CD14-positive monocyte (primary cell): ENCODE results near the gene CNOT8. TPM values are rescaled to one million over a fixed set of nuclear protein-coding genes. Genes with fewer than 3 reads are reported as not detected.

Experiments used
- DNase-seq, 3 donors: peaks; one replicate each; pipeline ENCODE4 v3.0.0-alpha.2; 2011 to 2022
- H2AFZ ChIP-seq: 2 replicates; pipeline ENCODE4 v1.6.0; 2012; ENCODE audit warnings: mild to moderate bottlenecking, low read depth, low read length, inconsistent platforms; ENCODE audit not compliant: insufficient read depth, poor library complexity, severe bottlenecking
- H3K27ac ChIP-seq, 2 donors: 1 replicate in 1 of 2; 2 replicates in 1 of 2; pipeline ENCODE4 v1.5.1; 2012 to 2013; ENCODE audit warnings: low read length in 2 of 2, control low read depth in 1 of 2, inconsistent platforms in 1 of 2, low read depth in 1 of 2, mild to moderate bottlenecking in 1 of 2
- H3K27me3 ChIP-seq, 2 donors: one replicate each; pipeline versions ENCODE4 v1.6.0 to v1.6.1; 2011 to 2013; ENCODE audit warnings: low read length in 2 of 2; ENCODE audit not compliant: control insufficient read depth in 2 of 2, insufficient read depth in 2 of 2
- H3K36me3 ChIP-seq, 2 donors: replicated peaks in 1 of 2; 1 replicate in 1 of 2; 2 replicates in 1 of 2; pipeline versions ENCODE4 v1.5.1 to v1.6.1; 2012 to 2013; ENCODE audit warnings: low read length in 2 of 2, control low read depth in 1 of 2, inconsistent platforms in 1 of 2, mild to moderate bottlenecking in 1 of 2; ENCODE audit not compliant: insufficient read depth in 2 of 2, control insufficient read depth in 1 of 2
- H3K4me1 ChIP-seq, 2 donors: 1 replicate in 1 of 2; 2 replicates in 1 of 2; pipeline versions ENCODE4 v1.5.1 to v1.6.1; 2012 to 2013; ENCODE audit warnings: low read length in 2 of 2, control low read depth in 1 of 2, inconsistent platforms in 1 of 2, mild to moderate bottlenecking in 1 of 2, moderate library complexity in 1 of 2; ENCODE audit not compliant: insufficient read depth in 2 of 2, control insufficient read depth in 1 of 2
- H3K4me2 ChIP-seq: replicated peaks from 2 replicates; pipeline ENCODE3; 2012; ENCODE audit warnings: low read length, moderate library complexity, mild to moderate bottlenecking; ENCODE audit not compliant: poor library complexity, severe bottlenecking; ENCODE audit errors: extremely low read depth
- H3K4me3 ChIP-seq, 3 experiments: fragments of 200-600 bp in 1 of 3; sonication (generic) in 1 of 3; replicated peaks in 1 of 3; 1 replicate in 2 of 3; 2 replicates in 1 of 3; pipeline ENCODE4 v1.5.1; 2011 to 2013; ENCODE audit warnings: low read length in 3 of 3, mild to moderate bottlenecking in 3 of 3, control low read depth in 2 of 3, low read depth in 2 of 3, inconsistent platforms in 1 of 3, moderate library complexity in 1 of 3
- H3K79me2 ChIP-seq: 2 replicates; pipeline ENCODE4 v1.6.0; 2012; ENCODE audit warnings: mild to moderate bottlenecking, control low read depth, inconsistent platforms, low read length, moderate library complexity; ENCODE audit not compliant: insufficient read depth
- H3K9ac ChIP-seq: 2 replicates; pipeline ENCODE4 v1.6.0; 2017; ENCODE audit warnings: low read length, mild to moderate bottlenecking; ENCODE audit not compliant: insufficient read depth, poor library complexity, severe bottlenecking
- H3K9me3 ChIP-seq, 2 donors: replicated peaks in 1 of 2; 1 replicate in 1 of 2; 2 replicates in 1 of 2; pipeline versions ENCODE4 v1.5.1 to v1.6.1; 2012 to 2013; ENCODE audit warnings: low read length in 2 of 2, control low read depth in 1 of 2; ENCODE audit not compliant: control insufficient read depth in 1 of 2, insufficient read depth in 1 of 2
- H4K20me1 ChIP-seq: 2 replicates; pipeline ENCODE4 v1.6.0; 2012; ENCODE audit warnings: mild to moderate bottlenecking, low read length, control low read depth, moderate library complexity; ENCODE audit not compliant: insufficient read depth
- H3K27ac Mint-ChIP-seq, 7 donors: one replicate each; pipeline ENCODE4 v1.8.0; 2020; ENCODE audit warnings: mild to moderate bottlenecking in 7 of 7, mixed read lengths in 7 of 7, moderate library complexity in 6 of 7, inconsistent platforms in 2 of 7
- H3K27me3 Mint-ChIP-seq, 3 donors: one replicate each; pipeline ENCODE4 v1.8.0; 2021 to 2022; ENCODE audit warnings: low read depth in 3 of 3, mild to moderate bottlenecking in 3 of 3, mixed read lengths in 3 of 3, moderate library complexity in 3 of 3, inconsistent platforms in 1 of 3
- H3K36me3 Mint-ChIP-seq, 2 donors: one replicate each; pipeline ENCODE4 v1.8.0; 2020; ENCODE audit warnings: mixed read lengths in 2 of 2, inconsistent platforms in 1 of 2, mild to moderate bottlenecking in 1 of 2
- H3K4me1 Mint-ChIP-seq: one replicate; pipeline ENCODE4 v1.8.0; 2020; ENCODE audit warnings: mild to moderate bottlenecking, mixed read lengths
- H3K4me3 Mint-ChIP-seq, 2 donors: one replicate each; pipeline ENCODE4 v1.8.0; 2020; ENCODE audit warnings: mild to moderate bottlenecking in 2 of 2, mixed read lengths in 2 of 2, moderate library complexity in 1 of 2
- H3K9me3 Mint-ChIP-seq, 7 donors: one replicate each; pipeline ENCODE4 v1.8.0; 2020 to 2022; ENCODE audit warnings: mixed read lengths in 7 of 7, mild to moderate bottlenecking in 6 of 7, moderate library complexity in 6 of 7, inconsistent platforms in 2 of 7
- WGBS: methylation state at CpG from one replicate; pipeline ENCODE4 v1.1.5; 2013; ENCODE audit warnings: missing lambda C conversion rate; ENCODE audit not compliant: insufficient coverage; 5-methylcytosine and 5-hydroxymethylcytosine counted together
- intact Hi-C, 2 donors: fragments of 100-400 bp; cut with micrococcal nuclease; formaldehyde crosslinking; loops; one replicate each; pipeline versions ENCODE4 v1.15.0 to v1.15.1; 2023
- polyA plus RNA-seq, 3 donors: library from polyadenylated mRNA; depleted of rRNA in 1 of 3; unstranded in 2 of 3; stranded (reverse) in 1 of 3; fragments of 300-500 nt in 2 of 3; fragments of >200 nt in 1 of 3; fragmentation: Illumina TruSeq in 2 of 3; gene quantifications; 1 replicate in 2 of 3; 2 replicates in 1 of 3; pipeline ENCODE4 v1.2.3, GENCODE V29; 2012 to 2021
- TF ChIP-seq, protein P1 (sequence below): fragments of 200-600 bp; IDR thresholded peaks from one replicate; pipeline ENCODE4 v1.8.0; 2022; ENCODE audit warnings: antibody characterized with exemption, mild to moderate bottlenecking

CNOT8 gene
- polyA plus RNA-seq, 3 donors = 98.7 to 160 (median 147) TPM

DNA sequence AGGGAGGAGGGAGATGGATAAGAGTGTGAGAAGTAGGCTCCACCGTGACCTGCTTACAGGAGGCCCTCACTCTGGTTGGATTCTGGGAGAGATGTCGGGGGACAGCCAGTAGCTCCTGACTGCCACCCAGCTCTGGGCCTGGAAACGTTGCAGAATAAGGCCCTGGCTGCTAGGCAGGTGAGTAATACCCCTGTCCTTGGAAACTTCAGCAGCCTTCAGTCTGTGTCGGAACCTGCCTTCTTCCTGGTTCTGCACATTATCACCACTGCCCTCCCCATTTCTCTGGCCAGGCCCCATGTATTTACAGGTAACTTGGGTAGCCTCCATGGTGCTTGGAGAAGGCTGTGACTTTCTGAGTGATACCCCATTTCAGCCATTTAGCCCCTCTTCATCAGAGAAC is 34.8 kb upstream of the CNOT8 start:
- Histone ChIP-seq H3K4me2 (no peak overlapping the region), H3K4me3 (no peak overlapping the region), H3K27me3 (no peaks in the 10 kb centered on the region), H3K36me3 (peaks cover 12 to 24% of the 10 kb centered on the region in 2 donors), H2AFZ (no peak overlapping the region), H3K9me3 (no peaks in the 10 kb centered on the region), H3K4me1 (peaks cover 8% of the 10 kb centered on the region in 2 donors), H3K9ac (no peak overlapping the region), H3K79me2 (no peaks in the 10 kb centered on the region), H3K27ac (peak overlapping the region in 1 of 2 donors; percentile 34), H4K20me1 (peaks cover 15% of the 10 kb centered on the region)
- H3K36me3 Mint-ChIP-seq = peaks cover 29 to 39% of the 10 kb centered on the region in 2 donors
- no peak for DNase-seq
- intact Hi-C loops = no loop called here
- no peaks in the 10 kb centered on the region for H3K9me3 Mint-ChIP-seq
- peak overlapping the region in 1 of 7 donors; percentile 14 for H3K27ac Mint-ChIP-seq
- TF ChIP-seq, protein P1, sequence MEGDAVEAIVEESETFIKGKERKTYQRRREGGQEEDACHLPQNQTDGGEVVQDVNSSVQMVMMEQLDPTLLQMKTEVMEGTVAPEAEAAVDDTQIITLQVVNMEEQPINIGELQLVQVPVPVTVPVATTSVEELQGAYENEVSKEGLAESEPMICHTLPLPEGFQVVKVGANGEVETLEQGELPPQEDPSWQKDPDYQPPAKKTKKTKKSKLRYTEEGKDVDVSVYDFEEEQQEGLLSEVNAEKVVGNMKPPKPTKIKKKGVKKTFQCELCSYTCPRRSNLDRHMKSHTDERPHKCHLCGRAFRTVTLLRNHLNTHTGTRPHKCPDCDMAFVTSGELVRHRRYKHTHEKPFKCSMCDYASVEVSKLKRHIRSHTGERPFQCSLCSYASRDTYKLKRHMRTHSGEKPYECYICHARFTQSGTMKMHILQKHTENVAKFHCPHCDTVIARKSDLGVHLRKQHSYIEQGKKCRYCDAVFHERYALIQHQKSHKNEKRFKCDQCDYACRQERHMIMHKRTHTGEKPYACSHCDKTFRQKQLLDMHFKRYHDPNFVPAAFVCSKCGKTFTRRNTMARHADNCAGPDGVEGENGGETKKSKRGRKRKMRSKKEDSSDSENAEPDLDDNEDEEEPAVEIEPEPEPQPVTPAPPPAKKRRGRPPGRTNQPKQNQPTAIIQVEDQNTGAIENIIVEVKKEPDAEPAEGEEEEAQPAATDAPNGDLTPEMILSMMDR = no peak
- peaks cover 11% of the 10 kb centered on the region for H3K4me1 Mint-ChIP-seq
- H3K4me3 Mint-ChIP-seq = no peak overlapping the region
- WGBS = 100% methylated on average over 2 of the region's 4 CpGs
- no peaks in the 10 kb centered on the region for H3K27me3 Mint-ChIP-seq

DNA sequence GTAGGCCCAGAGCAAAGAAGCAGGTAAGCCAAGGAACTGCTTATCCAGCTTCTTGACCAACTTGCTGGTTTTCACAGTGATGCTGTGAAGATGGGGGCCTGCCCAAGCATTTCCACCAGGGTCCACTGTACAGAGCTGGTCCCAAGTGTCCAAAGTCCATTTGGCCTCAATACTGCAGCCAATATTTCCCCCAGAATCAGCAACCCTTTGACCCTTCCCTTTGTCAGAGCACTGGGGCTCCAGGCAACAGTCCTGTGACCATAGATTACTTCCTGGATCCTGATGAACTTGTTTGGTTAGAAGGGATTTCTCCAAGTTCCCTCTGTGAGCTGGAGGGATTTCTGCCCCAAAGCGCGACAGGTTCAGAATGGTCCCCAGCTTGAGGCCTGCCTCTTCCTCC is 34.4 kb upstream of the CNOT8 start:
- H3K27me3 ChIP-seq = no peaks in the 10 kb centered on the region
- Mint-ChIP-seq H3K4me3 (no peak overlapping the region), H3K9me3 (no peaks in the 10 kb centered on the region), H3K36me3 (peaks cover 26 to 35% of the 10 kb centered on the region in 2 donors), H3K4me1 (peaks cover 11% of the 10 kb centered on the region), H3K27me3 (peaks cover 0 to 2% (median 2%) of the 10 kb centered on the region in 3 donors), H3K27ac (no peak overlapping the region)
- TF ChIP-seq, protein P1 = no peak
- H3K9me3 ChIP-seq = no peaks in the 10 kb centered on the region
- H3K9ac ChIP-seq = no peak overlapping the region
- no CpG with 5 or more reads among the region's 2 CpGs for WGBS
- H2AFZ ChIP-seq = no peak overlapping the region
- H3K4me2 ChIP-seq = no peak overlapping the region
- no peak overlapping the region for H3K27ac ChIP-seq
- DNase-seq = no peak
- H3K36me3 ChIP-seq = peaks cover 11 to 19% of the 10 kb centered on the region in 2 donors
- H3K79me2 ChIP-seq = no peaks in the 10 kb centered on the region
- H3K4me3 ChIP-seq = no peak overlapping the region
- peaks cover 15% of the 10 kb centered on the region for H4K20me1 ChIP-seq
- H3K4me1 ChIP-seq = peaks cover 8% of the 10 kb centered on the region in 2 donors
- intact Hi-C loops = no loop called here
